H1 (cell line): ENCODE measurements around the gene MCHR2. TPM values are rescaled to one million over a fixed set of nuclear protein-coding genes. Genes with fewer than 3 reads are reported as not detected.

ENCODE experiments used
- CHD1 ChIP-seq: IDR thresholded peaks from 2 replicates; pipeline ENCODE4 v1.6.1; 2012; ENCODE audit warnings: low read depth, low read length, improper control_type of control experiment
- EZH2 ChIP-seq: fragments of 200-600 bp; sonication (generic); IDR thresholded peaks from 2 replicates; pipeline ENCODE4 v1.7.1; 2012; ENCODE audit warnings: low read depth, mild to moderate bottlenecking, moderate library complexity, low read length, inconsistent platforms; ENCODE audit not compliant: severe bottlenecking
- GABPA ChIP-seq: IDR thresholded peaks from 2 replicates; pipeline ENCODE4 v1.6.1; 2011; ENCODE audit warnings: mild to moderate bottlenecking, low read length, moderate library complexity, borderline replicate concordance; ENCODE audit not compliant: insufficient read depth
- MAFK ChIP-seq: IDR thresholded peaks from 2 replicates; pipeline ENCODE4 v1.6.1; 2012; ENCODE audit warnings: low read depth, mild to moderate bottlenecking, improper control_type of control experiment, low read length
- RAD21 ChIP-seq, 2 experiments: IDR thresholded peaks in 1 of 2; conservative IDR thresholded peaks in 1 of 2; 2 replicates each; pipeline ENCODE4 v1.6.1; 2011; ENCODE audit warnings: low read depth in 2 of 2, low read length in 2 of 2, improper control_type of control experiment in 1 of 2, inconsistent platforms in 1 of 2, mild to moderate bottlenecking in 1 of 2, moderate library complexity in 1 of 2
- ZNF274 ChIP-seq: IDR thresholded peaks from 2 replicates; pipeline ENCODE4 v1.7.0; 2012; ENCODE audit warnings: low read length, borderline replicate concordance; ENCODE audit errors: extremely low read depth
- polyA plus RNA-seq, 7 experiments: library from polyadenylated mRNA; depleted of rRNA in 3 of 7; stranded (reverse) in 5 of 7; unstranded in 2 of 7; fragments of >200 nt in 5 of 7; fragments of 200-250 nt in 2 of 7; gene quantifications; 1 replicate in 5 of 7; 2 replicates in 1 of 7; 4 replicates in 1 of 7; pipeline versions ENCODE4 v1.2.1 to v1.2.3, GENCODE V29; 2011 to 2013; ENCODE audit warnings: missing spikeins in 2 of 7, mixed read lengths in 2 of 7
- total RNA-seq: library from RNA; stranded (reverse); fragmentation: NEBNext Ultra II Directional; extraction: Animal tissue kit (Norgen Biotek cat#: 25700); gene quantifications from 2 replicates; pipeline ENCODE4 v1.2.1, GENCODE V29; 2021

The MCHR2 gene
- total and polyA plus RNA-seq, 2 of the 8 experiments (the other 6 are each of a cell fraction or from before 2014, with no cell fraction given) = not detected

DNA sequence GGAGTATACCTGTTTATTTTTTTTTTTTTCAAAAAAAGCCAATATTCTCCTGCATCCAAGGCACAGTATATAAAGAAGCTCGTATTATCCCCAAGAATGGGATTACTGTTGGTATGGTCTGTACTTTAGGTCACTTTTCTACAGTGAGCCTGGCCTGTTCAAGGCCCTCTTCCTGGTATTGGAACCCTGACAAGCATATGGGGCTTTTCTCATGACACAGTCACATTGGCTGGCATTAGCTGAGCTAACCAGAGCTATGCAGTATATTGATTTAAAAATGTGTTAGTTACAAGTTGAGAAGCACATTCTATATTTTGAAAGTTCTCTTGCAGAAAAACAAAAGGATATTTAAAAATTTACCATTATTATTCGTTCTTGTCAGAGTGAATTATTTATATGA lies 48.0 kb downstream of the MCHR2 start (continued):
- TF ChIP-seq ZNF274 (no peak), CHD1 (no peak), MAFK (no peak), EZH2 (no peak), GABPA (no peak), RAD21 (IDR thresholded peaks at IDR 0.05 in 1 of 2, conservative IDR thresholded peaks at IDR 0.05 in 1 of 2; ENCODE audit: low read depth in 2 of 2, low read length in 2 of 2) (no peak)
